ENCODE measurements around the gene NMNAT2.
"Not testable (repeated sequence)": the region's sequence is repeated elsewhere in the genome, so short reads cannot be mapped to it uniquely, and the experiment has no call there.

NMNAT2 gene

DNA sequence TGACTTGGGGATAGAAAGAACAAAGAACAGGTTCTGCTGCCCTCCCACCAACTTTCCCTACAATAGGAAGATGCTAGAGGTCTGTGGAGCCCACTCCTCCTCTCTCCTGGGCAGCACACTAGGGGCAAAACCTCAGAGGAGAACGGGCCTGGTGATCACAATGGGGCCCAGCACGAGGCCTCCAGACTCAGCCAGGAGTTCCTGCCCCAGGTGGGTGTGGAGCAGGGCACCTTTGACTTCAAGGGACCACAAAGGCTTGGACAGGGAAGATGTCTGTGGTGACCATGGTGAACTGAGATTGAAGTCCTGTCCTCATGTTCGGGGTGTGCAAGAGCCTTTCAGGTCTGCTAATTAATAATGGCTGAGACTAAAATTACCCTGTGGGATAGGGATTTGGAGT is 143.3 kb downstream of the NMNAT2 start:
- Histone ChIP-seq H3K27ac (ENCODE audit: low read depth in 2 of 2, low read length in 2 of 2) (no peak overlapping the region), H3K9me3 (ENCODE audit: control insufficient read depth in 2 of 2, low read length in 2 of 2) (no peaks in the 10 kb centered on the region), H3K9ac (ENCODE audit: low read depth in 1 of 2, low read length in 2 of 2) (no peak overlapping the region), H3K36me3 (ENCODE audit: control insufficient read depth in 2 of 2, insufficient read depth in 2 of 2, low read length in 2 of 2) (no peaks in the 10 kb centered on the region), H3K4me1 (ENCODE audit: control insufficient read depth in 2 of 2, insufficient read depth in 2 of 2, low read length in 2 of 2) (no peaks in the 10 kb centered on the region), H3K4me3 (ENCODE audit: low read length in 2 of 2) (no peak overlapping the region), H3K27me3 (ENCODE audit: control insufficient read depth in 2 of 2, insufficient read depth in 2 of 2, low read length in 2 of 2) (no peaks in the 10 kb centered on the region)

GRCh38 chr1:183273984-183274383 is 144.2 kb downstream of the NMNAT2 start:
- H3K9ac ChIP-seq (ENCODE audit: low read depth in 1 of 2, low read length in 2 of 2); H3K36me3 ChIP-seq (ENCODE audit: control insufficient read depth in 2 of 2, insufficient read depth in 2 of 2, low read length in 2 of 2); H3K9me3 ChIP-seq (ENCODE audit: control insufficient read depth in 2 of 2, low read length in 2 of 2); H3K27ac ChIP-seq (ENCODE audit: low read depth in 2 of 2, low read length in 2 of 2); H3K27me3 ChIP-seq (ENCODE audit: control insufficient read depth in 2 of 2, insufficient read depth in 2 of 2, low read length in 2 of 2); H3K4me3 ChIP-seq (ENCODE audit: low read length in 2 of 2); H3K4me1 ChIP-seq (ENCODE audit: control insufficient read depth in 2 of 2, insufficient read depth in 2 of 2, low read length in 2 of 2): not testable (repeated sequence)

DNA sequence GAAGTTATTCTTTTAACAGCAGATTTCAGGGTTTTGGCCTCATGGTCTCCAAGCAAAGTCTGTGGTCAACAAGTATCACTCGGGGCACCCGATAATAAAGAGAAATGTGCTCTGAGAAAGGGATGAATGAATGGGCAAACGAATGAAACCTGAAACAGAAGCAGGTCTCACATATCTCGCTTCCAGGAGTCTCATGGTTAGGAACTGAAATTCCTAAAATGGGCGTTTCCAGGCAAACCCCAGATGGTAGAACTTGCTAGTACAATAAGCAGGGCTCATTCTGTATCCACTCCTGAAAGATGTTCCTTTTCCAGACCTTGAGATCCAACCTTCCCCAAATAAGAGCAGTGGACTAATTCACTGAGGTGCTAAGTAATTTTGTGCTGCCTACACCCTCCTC is 144.9 kb downstream of the NMNAT2 start:
- no peaks in the 10 kb centered on the region for H3K4me1 ChIP-seq (ENCODE audit: control insufficient read depth in 2 of 2, insufficient read depth in 2 of 2, low read length in 2 of 2)
- no peak overlapping the region for H3K4me3 ChIP-seq (ENCODE audit: low read length in 2 of 2)
- H3K36me3 ChIP-seq (ENCODE audit: control insufficient read depth in 2 of 2, insufficient read depth in 2 of 2, low read length in 2 of 2) = no peaks in the 10 kb centered on the region
- no peak overlapping the region for H3K9ac ChIP-seq (ENCODE audit: low read depth in 1 of 2, low read length in 2 of 2)
- no peaks in the 10 kb centered on the region for H3K27me3 ChIP-seq (ENCODE audit: control insufficient read depth in 2 of 2, insufficient read depth in 2 of 2, low read length in 2 of 2)
- no peak overlapping the region for H3K27ac ChIP-seq (ENCODE audit: low read depth in 2 of 2, low read length in 2 of 2)
- no peaks in the 10 kb centered on the region for H3K9me3 ChIP-seq (ENCODE audit: control insufficient read depth in 2 of 2, low read length in 2 of 2)

DNA sequence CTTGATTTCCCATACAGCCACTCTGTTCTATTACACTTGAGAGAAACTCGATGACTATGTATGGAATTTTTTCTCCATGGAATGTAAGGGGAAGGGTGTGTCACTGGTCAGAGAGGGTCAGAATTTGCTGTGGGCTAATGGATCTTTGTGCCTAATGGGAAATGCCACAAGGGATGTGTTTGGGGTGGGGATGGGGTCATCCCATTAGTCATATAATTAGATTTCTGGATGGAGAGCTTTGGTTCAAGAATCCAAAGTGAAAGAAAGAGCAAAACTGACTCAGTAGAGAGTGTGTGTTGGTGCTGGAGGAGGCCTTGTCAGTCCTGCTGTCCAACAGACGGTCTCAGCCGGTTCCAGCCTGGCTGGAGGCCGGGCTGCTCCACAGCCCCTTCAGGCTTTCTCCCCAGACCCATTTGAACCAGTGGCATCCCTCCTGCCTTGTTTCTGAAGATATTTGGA is 145.8 kb downstream of the NMNAT2 start:
- no peaks in the 10 kb centered on the region for H3K9me3 ChIP-seq (ENCODE audit: control insufficient read depth in 2 of 2, low read length in 2 of 2)
- no peak overlapping the region for H3K9ac ChIP-seq (ENCODE audit: low read depth in 1 of 2, low read length in 2 of 2)
- H3K4me3 ChIP-seq (ENCODE audit: low read length in 2 of 2) = no peak overlapping the region
- H3K27me3 ChIP-seq (ENCODE audit: control insufficient read depth in 2 of 2, insufficient read depth in 2 of 2, low read length in 2 of 2) = no peaks in the 10 kb centered on the region
- no peak overlapping the region for H3K27ac ChIP-seq (ENCODE audit: low read depth in 2 of 2, low read length in 2 of 2)
- H3K4me1 ChIP-seq (ENCODE audit: control insufficient read depth in 2 of 2, insufficient read depth in 2 of 2, low read length in 2 of 2) = no peaks in the 10 kb centered on the region
- H3K36me3 ChIP-seq (ENCODE audit: control insufficient read depth in 2 of 2, insufficient read depth in 2 of 2, low read length in 2 of 2) = no peaks in the 10 kb centered on the region

GRCh38 chr1:183270541-183271141 is 147.5 kb downstream of the NMNAT2 start:
- H3K9ac ChIP-seq (ENCODE audit: low read depth in 1 of 2, low read length in 2 of 2) = no peak overlapping the region
- no peaks in the 10 kb centered on the region for H3K4me1 ChIP-seq (ENCODE audit: control insufficient read depth in 2 of 2, insufficient read depth in 2 of 2, low read length in 2 of 2)
- H3K27ac ChIP-seq (ENCODE audit: low read depth in 2 of 2, low read length in 2 of 2) = no peak overlapping the region
- H3K4me3 ChIP-seq (ENCODE audit: low read length in 2 of 2) = no peak overlapping the region
- no peaks in the 10 kb centered on the region for H3K36me3 ChIP-seq (ENCODE audit: control insufficient read depth in 2 of 2, insufficient read depth in 2 of 2, low read length in 2 of 2)
- H3K27me3 ChIP-seq (ENCODE audit: control insufficient read depth in 2 of 2, insufficient read depth in 2 of 2, low read length in 2 of 2) = no peaks in the 10 kb centered on the region
- no peaks in the 10 kb centered on the region for H3K9me3 ChIP-seq (ENCODE audit: control insufficient read depth in 2 of 2, low read length in 2 of 2)

- Histone ChIP-seq H3K4me3 (ENCODE audit: low read length in 2 of 2) (no peak overlapping the region), H3K27ac (ENCODE audit: low read depth in 2 of 2, low read length in 2 of 2) (peak overlapping the region in 1 of 2 donors; percentile 17), H3K9ac (ENCODE audit: low read depth in 1 of 2, low read length in 2 of 2) (no peak overlapping the region), H3K4me1 (ENCODE audit: control insufficient read depth in 2 of 2, insufficient read depth in 2 of 2, low read length in 2 of 2) (no peaks in the 10 kb centered on the region), H3K9me3 (ENCODE audit: control insufficient read depth in 2 of 2, low read length in 2 of 2) (no peaks in the 10 kb centered on the region), H3K27me3 (ENCODE audit: control insufficient read depth in 2 of 2, insufficient read depth in 2 of 2, low read length in 2 of 2) (no peaks in the 10 kb centered on the region), H3K36me3 (ENCODE audit: control insufficient read depth in 2 of 2, insufficient read depth in 2 of 2, low read length in 2 of 2) (no peaks in the 10 kb centered on the region)
These were observed 150.3 kb downstream of the NMNAT2 start for GRCh38 chr1:183267646-183268431.

DNA sequence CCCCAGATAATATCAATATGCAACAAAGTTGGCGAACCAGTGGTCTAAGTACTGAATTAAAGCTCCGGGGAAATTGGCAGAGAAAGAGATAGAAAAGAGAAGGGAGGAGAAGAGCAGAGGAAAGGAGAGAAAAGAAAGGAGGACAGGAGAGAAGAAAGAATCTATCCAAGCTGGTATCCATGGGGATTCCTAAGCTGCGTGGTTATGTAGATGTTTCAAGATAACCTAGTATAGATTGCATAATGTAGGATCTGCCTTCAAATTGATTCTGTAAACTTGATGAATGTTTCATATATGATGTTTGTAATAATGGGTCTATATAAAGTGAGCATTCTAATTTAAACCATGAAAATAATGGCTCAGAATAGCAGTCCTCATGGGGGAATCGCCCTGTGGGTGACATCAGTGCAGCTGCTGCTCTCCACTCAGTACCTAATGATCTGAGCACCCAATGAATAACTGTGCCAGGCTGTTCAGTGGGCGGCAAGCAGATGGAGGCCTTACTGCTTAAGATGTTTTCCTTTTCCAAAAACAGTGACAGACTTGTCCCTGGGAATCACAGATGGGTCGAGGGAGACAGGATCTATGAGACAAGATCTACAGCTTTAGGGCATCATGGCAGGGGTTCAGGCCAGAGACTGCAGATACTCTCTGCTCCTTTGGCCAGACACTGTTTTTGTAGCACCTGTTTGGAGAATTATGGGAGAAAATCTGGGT is 154.1 kb downstream of the NMNAT2 start:
- H3K4me3 ChIP-seq (ENCODE audit: low read length in 2 of 2) = no peak overlapping the region
- no peak overlapping the region for H3K27ac ChIP-seq (ENCODE audit: low read depth in 2 of 2, low read length in 2 of 2)
- no peak overlapping the region for H3K9ac ChIP-seq (ENCODE audit: low read depth in 1 of 2, low read length in 2 of 2)
- no peaks in the 10 kb centered on the region for H3K4me1 ChIP-seq (ENCODE audit: control insufficient read depth in 2 of 2, insufficient read depth in 2 of 2, low read length in 2 of 2)
- no peaks in the 10 kb centered on the region for H3K36me3 ChIP-seq (ENCODE audit: control insufficient read depth in 2 of 2, insufficient read depth in 2 of 2, low read length in 2 of 2)
- no peaks in the 10 kb centered on the region for H3K27me3 ChIP-seq (ENCODE audit: control insufficient read depth in 2 of 2, insufficient read depth in 2 of 2, low read length in 2 of 2)
- no peaks in the 10 kb centered on the region for H3K9me3 ChIP-seq (ENCODE audit: control insufficient read depth in 2 of 2, low read length in 2 of 2)

- no peak overlapping the region for H3K27ac ChIP-seq (ENCODE audit: low read depth in 2 of 2, low read length in 2 of 2)
- H3K9me3 ChIP-seq (ENCODE audit: control insufficient read depth in 2 of 2, low read length in 2 of 2) = no peaks in the 10 kb centered on the region
These were observed 155.5 kb downstream of the NMNAT2 start for GRCh38 chr1:183262628-183263200.

DNA sequence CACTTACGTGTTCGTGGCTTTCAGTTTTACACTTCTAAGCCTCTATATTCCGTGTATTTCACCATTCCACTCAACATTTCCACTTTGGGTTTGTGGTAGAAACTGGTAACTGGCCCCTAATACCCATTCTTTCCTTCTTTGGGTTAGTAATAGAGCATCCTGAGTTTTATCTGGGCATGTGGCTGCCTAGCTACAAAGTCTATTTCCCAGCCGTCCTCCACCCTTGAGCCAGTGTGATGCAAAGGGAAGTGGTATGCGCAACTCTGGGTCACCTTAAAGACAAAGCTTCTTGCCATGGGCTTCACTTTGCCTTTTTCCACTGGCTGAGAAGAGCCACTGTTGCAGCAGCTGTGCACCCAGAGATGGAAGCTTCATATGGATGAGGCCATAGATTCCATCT is 158.3 kb downstream of the NMNAT2 start:
- Histone ChIP-seq H3K27me3 (ENCODE audit: control insufficient read depth in 2 of 2, insufficient read depth in 2 of 2, low read length in 2 of 2) (no peaks in the 10 kb centered on the region), H3K4me3 (ENCODE audit: low read length in 2 of 2) (no peak overlapping the region), H3K9ac (ENCODE audit: low read depth in 1 of 2, low read length in 2 of 2) (no peak overlapping the region), H3K36me3 (ENCODE audit: control insufficient read depth in 2 of 2, insufficient read depth in 2 of 2, low read length in 2 of 2) (no peaks in the 10 kb centered on the region), H3K27ac (ENCODE audit: low read depth in 2 of 2, low read length in 2 of 2) (no peak overlapping the region), H3K9me3 (ENCODE audit: control insufficient read depth in 2 of 2, low read length in 2 of 2) (no peaks in the 10 kb centered on the region), H3K4me1 (ENCODE audit: control insufficient read depth in 2 of 2, insufficient read depth in 2 of 2, low read length in 2 of 2) (no peaks in the 10 kb centered on the region)

More at GRCh38 chr1:183262628-183263200, 155.5 kb downstream of the NMNAT2 start:
- H3K36me3 ChIP-seq (ENCODE audit: control insufficient read depth in 2 of 2, insufficient read depth in 2 of 2, low read length in 2 of 2) = no peaks in the 10 kb centered on the region
- no peak overlapping the region for H3K4me3 ChIP-seq (ENCODE audit: low read length in 2 of 2)
- no peaks in the 10 kb centered on the region for H3K27me3 ChIP-seq (ENCODE audit: control insufficient read depth in 2 of 2, insufficient read depth in 2 of 2, low read length in 2 of 2)
- no peak overlapping the region for H3K9ac ChIP-seq (ENCODE audit: low read depth in 1 of 2, low read length in 2 of 2)
- H3K4me1 ChIP-seq (ENCODE audit: control insufficient read depth in 2 of 2, insufficient read depth in 2 of 2, low read length in 2 of 2) = no peaks in the 10 kb centered on the region

DNA sequence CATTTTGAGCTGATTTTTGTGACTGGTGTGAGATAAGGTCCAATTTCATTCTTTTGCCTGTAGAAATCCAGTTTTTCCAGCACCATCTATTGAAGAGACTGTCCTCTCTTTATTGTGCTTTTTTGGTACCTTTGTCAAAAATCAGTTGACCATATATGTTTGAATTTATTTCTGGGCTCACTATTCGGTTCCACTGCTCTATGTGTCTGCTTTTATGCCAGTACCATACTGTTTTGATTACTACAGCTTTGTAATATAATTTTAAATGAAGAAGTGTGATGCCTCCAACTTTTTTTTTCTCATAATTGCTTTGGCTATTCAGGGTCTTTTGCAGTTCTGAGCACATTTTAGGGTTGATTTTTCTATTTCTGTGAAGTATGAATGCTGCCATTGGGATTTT is 163.1 kb downstream of the NMNAT2 start:
- H3K4me1 ChIP-seq (ENCODE audit: control insufficient read depth in 2 of 2, insufficient read depth in 2 of 2, low read length in 2 of 2) = no peaks in the 10 kb centered on the region
- no peak overlapping the region for H3K9ac ChIP-seq (ENCODE audit: low read depth in 1 of 2, low read length in 2 of 2)
- H3K9me3 ChIP-seq (ENCODE audit: control insufficient read depth in 2 of 2, low read length in 2 of 2) = no peaks in the 10 kb centered on the region
- H3K27ac ChIP-seq (ENCODE audit: low read depth in 2 of 2, low read length in 2 of 2) = no peak overlapping the region
- no peaks in the 10 kb centered on the region for H3K36me3 ChIP-seq (ENCODE audit: control insufficient read depth in 2 of 2, insufficient read depth in 2 of 2, low read length in 2 of 2)
- H3K4me3 ChIP-seq (ENCODE audit: low read length in 2 of 2) = no peak overlapping the region
- no peaks in the 10 kb centered on the region for H3K27me3 ChIP-seq (ENCODE audit: control insufficient read depth in 2 of 2, insufficient read depth in 2 of 2, low read length in 2 of 2)

Data from mucosa of rectum (tissue), 2 donors.